Colonic mucosa (tissue), 4 donors: ENCODE results near the gene OPCML. TPM values are rescaled to one million over a fixed set of nuclear protein-coding genes. Genes with fewer than 3 reads are reported as not detected.

Source experiments
- DNase-seq: peaks from one replicate; pipeline ENCODE4 v3.0.0-alpha.2; 2020
- H3K27ac ChIP-seq: fragments of 200-600 bp; one replicate; pipeline ENCODE4 v1.8.0; 2021
- H3K27me3 ChIP-seq: fragments of 200-600 bp; one replicate; pipeline ENCODE4 v1.8.0; 2021
- H3K36me3 ChIP-seq: fragments of 200-600 bp; one replicate; pipeline ENCODE4 v1.8.0; 2021
- H3K4me1 ChIP-seq: fragments of 200-600 bp; one replicate; pipeline ENCODE4 v1.8.0; 2021; ENCODE audit warnings: mild to moderate bottlenecking
- H3K4me3 ChIP-seq: fragments of 200-600 bp; one replicate; pipeline ENCODE4 v1.8.0; 2021
- H3K9ac ChIP-seq, 2 donors: one replicate each; pipeline ENCODE4 v1.7.0; 2013; ENCODE audit warnings: control low read depth in 2 of 2, low read depth in 2 of 2, low read length in 2 of 2
- H3K9me3 ChIP-seq: fragments of 200-600 bp; one replicate; pipeline ENCODE4 v1.8.0; 2021
- CTCF ChIP-seq: fragments of 200-600 bp; IDR thresholded peaks from one replicate; pipeline ENCODE4 v1.8.0; 2022; ENCODE audit warnings: antibody characterized with exemption, mild to moderate bottlenecking
- intact Hi-C: fragments of 100-400 bp; cut with DNase I; formaldehyde crosslinking; loops from one replicate; pipeline ENCODE4 v1.14.1; 2022
- total RNA-seq, 2 donors: library from RNA; stranded (reverse); fragmentation: NEBNext Ultra II Directional in 1 of 2; extraction: Animal tissue kit (Norgen Biotek cat#: 25700) in 1 of 2; gene quantifications; one replicate each; pipeline ENCODE4 v1.2.1, GENCODE V29; 2021
- donor health status: healthy.
- donor health status: DM: no; HTN: no; CAD: no.
- donor health status: DM: no; HTN: no; CAD: no.

Gene OPCML
- total RNA-seq, 2 donors from 2014 or later, result 0.08 TPM; not detected in 1

GRCh38 chr11:133347988-133348387 is 184.3 kb downstream of the OPCML start:
- no peak overlapping the region for H3K4me3 ChIP-seq
- TF ChIP-seq CTCF, result no peak
- H3K27ac ChIP-seq, result no peak overlapping the region
- H3K9ac ChIP-seq, result no peak overlapping the region
- H3K4me1 ChIP-seq, result no peaks in the 10 kb centered on the region
- no peaks in the 10 kb centered on the region for H3K9me3 ChIP-seq
- no peaks in the 10 kb centered on the region for H3K36me3 ChIP-seq
- intact Hi-C loops, result no loop called here
- no peak for DNase-seq
- no peaks in the 10 kb centered on the region for H3K27me3 ChIP-seq

DNA sequence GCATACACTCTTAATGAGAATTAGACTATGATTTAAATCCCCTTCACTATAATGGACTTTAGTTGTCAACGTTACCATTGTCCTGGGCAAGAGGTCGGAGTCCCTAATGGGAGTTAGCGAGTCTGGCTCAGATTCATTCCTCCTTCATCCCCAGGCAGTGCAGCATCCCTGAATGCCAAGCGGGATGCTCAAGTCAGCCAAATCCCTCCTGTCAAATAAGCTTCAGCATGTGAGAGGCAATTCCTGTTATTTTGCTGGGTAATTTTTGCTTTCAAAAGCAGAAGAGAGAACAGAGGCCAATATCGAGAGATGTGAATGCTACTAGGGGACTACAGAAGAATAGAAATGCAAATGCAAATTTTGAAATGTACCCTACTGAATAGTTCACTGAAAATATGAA is 186.2 kb downstream of the OPCML start:
- no peak for DNase-seq
- H3K27ac ChIP-seq, result no peak overlapping the region
- no peak overlapping the region for H3K4me3 ChIP-seq
- H3K9ac ChIP-seq, result no peak overlapping the region
- no peaks in the 10 kb centered on the region for H3K9me3 ChIP-seq
- H3K36me3 ChIP-seq, result no peaks in the 10 kb centered on the region
- TF ChIP-seq CTCF, result no peak
- intact Hi-C loops, result no loop called here
- H3K27me3 ChIP-seq, result no peaks in the 10 kb centered on the region
- no peaks in the 10 kb centered on the region for H3K4me1 ChIP-seq

DNA sequence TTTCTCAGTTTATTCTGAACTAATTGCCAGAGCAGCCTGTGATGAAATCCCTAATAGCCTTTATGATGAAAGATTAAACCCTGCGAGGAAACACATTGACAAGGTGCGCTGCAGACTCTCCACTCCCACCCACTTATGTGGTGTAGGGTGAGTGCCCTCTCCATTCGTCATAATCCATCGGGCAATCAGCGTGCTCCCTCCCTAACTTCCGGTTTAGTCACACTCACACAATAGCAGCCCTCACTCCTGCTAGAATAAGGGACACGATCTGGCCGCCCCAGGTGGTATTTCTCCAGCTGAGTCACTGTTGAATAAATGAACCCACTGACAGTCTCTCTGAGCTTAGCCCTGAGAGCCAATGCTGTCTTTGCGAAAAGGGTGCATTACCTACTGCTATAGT is 188.3 kb downstream of the OPCML start:
- DNase-seq, result no peak
- Histone ChIP-seq H3K27ac (no peak overlapping the region), H3K36me3 (no peaks in the 10 kb centered on the region), H3K4me1 (no peaks in the 10 kb centered on the region), H3K27me3 (no peaks in the 10 kb centered on the region), H3K9me3 (no peaks in the 10 kb centered on the region), H3K4me3 (no peak overlapping the region), H3K9ac (no peak overlapping the region)
- intact Hi-C loops, result no loop called here
- TF ChIP-seq CTCF, result no peak

DNA sequence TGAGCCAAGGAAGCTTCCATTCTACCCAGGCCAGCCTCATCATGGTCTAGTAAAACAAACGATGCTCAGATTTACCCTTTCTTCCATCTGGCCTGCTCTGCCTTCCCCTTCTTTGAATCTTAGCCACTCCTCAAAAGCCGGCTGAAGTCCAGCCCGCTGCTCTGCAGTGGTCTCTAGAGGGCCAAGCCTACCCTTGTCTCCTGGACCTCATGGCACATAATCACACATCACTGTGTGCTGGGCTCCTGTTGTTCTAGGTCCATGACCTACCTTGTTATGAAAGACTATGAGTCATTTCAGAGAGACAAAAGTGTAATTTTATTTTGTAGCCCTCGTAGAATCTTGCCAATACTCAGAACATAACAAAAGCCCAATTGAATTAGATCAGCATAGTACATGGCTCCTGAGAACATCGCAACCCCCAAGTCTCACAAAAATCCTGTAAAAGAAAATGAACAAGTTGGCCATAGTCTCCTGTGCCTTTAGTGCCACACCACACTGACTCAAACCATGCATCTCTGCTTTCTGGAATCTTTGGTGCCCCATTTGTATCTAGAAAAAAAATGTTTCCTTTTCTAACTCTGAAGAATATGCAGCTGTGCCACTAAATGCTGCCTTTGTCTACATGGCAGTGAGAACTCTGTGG is 192.7 kb downstream of the OPCML start:
- H3K4me1 ChIP-seq, result no peaks in the 10 kb centered on the region
- no peak overlapping the region for H3K27ac ChIP-seq
- no peak overlapping the region for H3K4me3 ChIP-seq
- no peak for DNase-seq
- intact Hi-C loops, result no loop called here
- H3K9ac ChIP-seq, result no peak overlapping the region
- TF ChIP-seq CTCF, result no peak
- no peaks in the 10 kb centered on the region for H3K9me3 ChIP-seq
- no peaks in the 10 kb centered on the region for H3K36me3 ChIP-seq
- H3K27me3 ChIP-seq, result no peaks in the 10 kb centered on the region

DNA sequence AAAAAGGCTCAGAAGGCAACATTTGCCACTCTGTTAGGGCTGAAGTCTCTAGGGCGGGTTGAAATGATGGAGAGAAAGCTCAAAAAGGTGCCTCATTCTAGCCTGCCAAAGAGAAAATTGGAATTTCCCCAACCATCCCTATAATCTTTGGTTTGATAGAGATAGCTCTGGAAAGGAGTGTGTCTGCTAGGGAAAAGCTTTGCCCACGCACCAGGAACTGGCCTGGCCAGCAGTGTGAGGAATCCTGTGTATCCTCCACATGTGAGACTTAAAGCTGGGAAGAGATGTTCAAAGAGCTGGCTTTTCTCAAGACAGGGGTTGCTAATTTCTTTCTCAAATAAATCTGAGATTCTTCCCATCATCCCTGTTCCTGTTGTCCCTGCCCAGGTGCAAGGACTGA is 193.7 kb downstream of the OPCML start:
- intact Hi-C loops, result no loop called here
- TF ChIP-seq CTCF, result no peak
- Histone ChIP-seq H3K27me3 (no peaks in the 10 kb centered on the region), H3K36me3 (no peaks in the 10 kb centered on the region), H3K9ac (no peak overlapping the region), H3K4me3 (no peak overlapping the region), H3K27ac (no peak overlapping the region), H3K9me3 (no peaks in the 10 kb centered on the region), H3K4me1 (no peaks in the 10 kb centered on the region)
- no peak for DNase-seq
